Non-pigmented ciliary epithelial cell (primary cell): ENCODE results near the gene ABCC1.

Source experiments
- DNase-seq: peaks from one replicate; pipeline ENCODE4 v3.0.0-alpha.2; 2010; ENCODE audit warnings: low read depth

Gene ABCC1

GRCh38 chr16:16112450-16113053, 163.1 kb downstream of the ABCC1 start:
- no peak for DNase-seq

- DNase-seq: no peak
These were observed 163.7 kb downstream of the ABCC1 start for GRCh38 chr16:16113076-16113475.

DNA sequence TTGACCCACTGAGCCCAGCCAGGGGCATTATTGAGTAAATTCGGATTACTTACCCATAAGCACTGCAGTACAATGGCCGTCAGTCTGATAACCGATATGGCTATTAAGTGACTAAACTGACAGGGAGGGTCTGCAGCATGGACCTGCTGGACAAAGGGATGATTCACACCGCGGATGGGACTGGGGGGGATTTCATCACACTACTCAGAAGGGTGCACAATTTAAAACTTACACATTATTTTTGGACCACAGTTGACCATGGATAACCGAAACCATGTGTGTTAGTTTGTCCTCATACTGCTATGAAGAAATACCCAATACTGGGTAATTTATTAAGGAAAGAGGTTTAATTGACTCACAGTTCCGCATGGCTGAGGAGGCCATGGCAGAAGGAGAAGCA, 167.4 kb downstream of the ABCC1 start:
- no peak for DNase-seq

DNA sequence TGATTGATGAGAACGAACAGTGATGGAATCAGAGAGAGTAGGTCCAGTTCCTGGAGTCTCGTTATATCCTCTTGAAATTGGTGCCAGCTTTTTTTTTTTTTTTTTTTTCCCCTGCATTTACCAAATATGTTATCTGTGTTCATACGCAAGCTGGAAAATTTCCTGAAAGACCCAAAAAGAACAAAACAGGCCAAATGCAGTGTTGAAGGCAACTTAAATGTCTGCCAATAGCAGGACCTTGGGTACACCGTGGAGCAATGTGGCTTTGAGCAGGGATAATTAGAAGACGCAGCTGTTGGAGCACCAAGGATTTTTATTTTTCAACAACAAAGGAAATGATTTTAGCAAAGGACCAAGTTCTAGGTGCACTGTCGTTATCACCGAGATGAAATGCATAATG, 168.9 kb downstream of the ABCC1 start:
- DNase-seq: no peak

GRCh38 chr16:16120044-16120381, 170.6 kb downstream of the ABCC1 start:
- no peak for DNase-seq

DNA sequence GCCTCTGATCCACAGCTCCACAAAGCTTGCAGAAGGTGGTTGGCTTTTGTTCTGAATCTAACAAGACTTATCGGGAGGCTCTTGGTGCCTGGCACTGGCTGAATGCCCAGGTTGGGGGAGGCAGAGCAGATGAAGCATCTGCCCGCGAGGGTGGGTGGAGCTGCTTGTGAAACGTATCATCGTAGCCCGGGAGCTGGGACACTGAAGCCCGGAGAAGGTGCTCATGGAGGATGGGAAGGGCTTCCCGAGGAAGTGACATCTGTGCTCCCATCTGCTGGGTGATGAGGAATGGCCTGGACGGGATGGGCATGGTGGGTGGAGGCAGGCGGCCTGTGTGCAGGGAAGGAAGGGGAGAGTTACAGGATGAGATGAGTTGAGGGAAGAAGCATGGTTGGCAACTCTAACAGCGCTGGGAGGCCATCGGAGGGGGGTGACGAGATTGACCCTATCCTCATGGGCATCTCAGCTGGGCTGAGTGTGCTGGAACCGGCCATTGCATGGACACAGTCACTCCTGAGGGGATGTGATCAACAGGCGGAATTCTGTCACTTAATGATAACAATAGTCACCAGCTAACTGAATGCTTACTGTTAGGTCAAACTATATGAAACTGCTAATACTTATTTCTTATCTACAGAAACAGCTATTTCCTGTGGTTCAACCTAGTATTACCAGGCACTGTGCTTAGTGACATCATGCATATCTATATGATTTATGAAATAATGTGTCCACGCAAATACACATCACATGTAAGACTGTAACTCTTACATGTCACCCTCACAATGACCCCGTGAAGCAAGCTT, 171.2 kb downstream of the ABCC1 start:
- DNase-seq: no peak

GRCh38 chr16:16121185-16121727, 171.8 kb downstream of the ABCC1 start:
- DNase-seq: no peak

DNA sequence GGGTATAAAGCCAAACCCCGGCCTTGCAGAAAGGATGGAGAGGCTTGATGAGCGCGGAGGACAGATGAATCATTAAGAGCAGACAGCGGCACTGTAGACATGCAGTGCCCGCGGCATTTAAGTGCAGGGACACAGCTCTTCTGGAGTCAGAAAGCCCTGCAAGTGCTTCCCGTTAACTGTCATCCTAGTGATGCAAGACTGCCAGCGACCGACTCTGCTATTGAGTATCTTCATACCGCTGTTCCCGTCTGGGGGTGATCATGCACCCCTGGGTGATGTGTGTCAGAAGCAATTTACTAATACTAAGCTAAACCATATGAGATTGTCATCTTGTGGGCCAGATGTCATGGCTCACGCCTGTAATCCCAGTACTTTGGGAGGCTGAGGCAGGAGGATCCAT, 172.8 kb downstream of the ABCC1 start:
- no peak for DNase-seq

DNA sequence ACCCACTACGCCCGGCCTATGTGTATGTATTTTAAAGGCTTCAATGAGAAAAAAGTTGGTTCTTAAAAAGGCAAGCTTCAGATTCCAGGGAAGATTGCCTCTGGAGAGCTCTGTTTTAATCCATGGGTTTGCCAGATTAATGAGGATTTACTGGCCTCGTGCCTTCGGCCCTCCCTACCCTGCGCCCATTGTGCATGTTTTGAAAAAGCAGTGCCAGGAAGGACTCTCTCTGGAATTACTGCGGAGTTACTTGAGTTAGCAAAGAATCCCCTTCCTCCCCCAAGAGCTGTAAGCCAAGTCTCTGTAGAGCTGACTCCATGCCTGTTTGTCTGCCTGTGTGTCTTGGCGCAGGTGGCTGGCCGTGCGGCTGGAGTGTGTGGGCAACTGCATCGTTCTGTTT, 175.0 kb downstream of the ABCC1 start:
- DNase-seq: no peak

GRCh38 chr16:16124974-16125373, 175.6 kb downstream of the ABCC1 start:
- DNase-seq: no peak

DNA sequence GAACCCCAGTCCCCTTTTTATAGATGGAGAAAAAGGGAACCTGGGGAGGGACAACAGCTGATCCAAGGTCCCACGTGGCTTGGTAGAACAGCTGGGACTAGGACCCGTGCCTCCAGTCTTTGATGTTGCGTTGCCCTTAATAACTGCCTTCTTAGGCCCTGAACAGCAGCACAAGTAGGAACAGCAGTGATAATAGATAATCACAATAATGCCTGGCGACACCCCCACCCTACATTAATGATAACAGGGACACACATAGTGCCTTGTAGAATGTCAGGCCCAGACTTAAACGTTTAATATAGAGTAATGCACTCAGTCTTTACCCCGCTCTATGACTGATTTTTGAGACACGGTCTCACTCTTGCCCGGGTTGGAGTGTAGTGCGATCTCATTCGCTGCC, 177.5 kb downstream of the ABCC1 start:
- DNase-seq: no peak

DNA sequence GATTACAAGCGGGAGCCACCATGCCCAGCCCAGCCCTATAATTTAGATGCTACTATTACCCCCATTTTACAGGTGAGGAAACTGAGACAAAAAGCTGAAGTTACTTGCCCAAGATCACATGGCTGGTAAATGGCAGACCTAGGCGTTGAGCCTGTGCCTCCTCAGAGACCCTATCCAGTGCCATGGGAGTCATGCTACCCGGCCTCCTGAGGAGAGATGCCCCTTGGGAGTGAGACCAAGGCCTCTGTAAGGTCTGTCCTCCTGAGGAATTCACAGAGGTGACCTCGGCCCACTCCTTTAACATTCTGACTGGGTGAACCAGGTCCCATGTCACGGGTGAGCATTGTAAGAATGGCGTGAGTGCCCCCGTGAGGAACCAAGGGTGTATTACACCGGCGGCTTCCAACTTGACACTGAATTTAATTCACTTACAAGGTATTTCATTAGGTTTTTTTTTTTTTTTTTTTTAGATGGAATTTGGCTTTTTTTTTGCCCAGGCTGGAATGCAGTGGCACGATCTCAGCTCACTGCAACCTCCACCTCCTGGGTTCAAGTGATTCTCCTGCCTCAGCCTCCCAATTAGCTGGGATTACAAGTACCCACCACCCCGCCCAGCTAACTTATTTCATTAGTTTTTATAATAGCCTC, 178.2 kb downstream of the ABCC1 start:
- DNase-seq: peak; percentile 31

GRCh38 chr16:16131204-16131603, 181.8 kb downstream of the ABCC1 start:
- no peak for DNase-seq

GRCh38 chr16:16131659-16132058, 182.2 kb downstream of the ABCC1 start:
- no peak for DNase-seq

GRCh38 chr16:16133943-16134604, 184.7 kb downstream of the ABCC1 start:
- DNase-seq: no peak

GRCh38 chr16:16136588-16136987, 187.2 kb downstream of the ABCC1 start:
- no peak for DNase-seq

- no peak for DNase-seq
These were observed 187.7 kb downstream of the ABCC1 start for GRCh38 chr16:16137110-16137509.

DNA sequence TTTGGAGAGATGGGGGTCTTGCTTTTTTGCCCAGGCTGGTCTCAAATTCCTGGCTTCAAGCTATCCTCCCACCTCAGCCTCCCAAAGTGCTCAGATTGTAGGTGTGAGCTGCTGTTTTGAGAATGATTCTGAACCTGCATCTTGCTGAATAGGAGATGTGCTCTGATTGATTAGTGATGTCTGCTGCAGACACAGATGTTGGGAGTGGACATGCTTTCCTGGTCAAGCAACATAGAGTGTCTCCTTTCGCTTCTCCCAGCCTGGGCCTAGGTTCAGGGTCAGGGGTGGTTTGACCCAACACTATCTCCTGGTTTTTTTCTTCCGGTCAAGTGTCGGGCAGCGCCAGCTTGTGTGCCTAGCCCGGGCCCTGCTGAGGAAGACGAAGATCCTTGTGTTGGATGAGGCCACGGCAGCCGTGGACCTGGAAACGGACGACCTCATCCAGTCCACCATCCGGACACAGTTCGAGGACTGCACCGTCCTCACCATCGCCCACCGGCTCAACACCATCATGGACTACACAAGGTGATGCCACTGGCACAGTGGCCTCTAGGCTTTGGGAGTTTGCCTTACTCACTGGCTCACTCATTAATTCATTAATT, 188.7 kb downstream of the ABCC1 start:
- DNase-seq: no peak

DNA sequence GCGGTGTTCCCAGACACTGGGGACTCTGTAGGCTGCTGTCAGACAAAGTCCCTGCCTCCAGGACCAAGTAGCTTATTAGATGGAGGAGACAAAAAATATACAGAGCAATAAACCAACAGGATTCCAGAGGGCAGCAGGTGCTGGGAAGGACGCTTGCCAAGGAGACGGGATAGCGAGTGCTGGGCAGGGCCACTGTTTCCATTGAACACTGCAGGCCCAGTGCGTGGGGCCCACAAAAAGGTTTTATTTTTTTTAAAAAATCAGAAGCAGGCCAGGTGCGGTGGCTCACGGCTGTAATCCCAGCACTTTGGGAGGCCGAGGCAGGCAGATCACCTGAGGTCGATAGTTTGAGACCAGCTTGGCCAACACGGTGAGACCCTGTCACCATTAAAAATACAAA, 189.6 kb downstream of the ABCC1 start:
- no peak for DNase-seq

- DNase-seq: no peak
These were observed 190.4 kb downstream of the ABCC1 start for GRCh38 chr16:16139806-16140205.

DNA sequence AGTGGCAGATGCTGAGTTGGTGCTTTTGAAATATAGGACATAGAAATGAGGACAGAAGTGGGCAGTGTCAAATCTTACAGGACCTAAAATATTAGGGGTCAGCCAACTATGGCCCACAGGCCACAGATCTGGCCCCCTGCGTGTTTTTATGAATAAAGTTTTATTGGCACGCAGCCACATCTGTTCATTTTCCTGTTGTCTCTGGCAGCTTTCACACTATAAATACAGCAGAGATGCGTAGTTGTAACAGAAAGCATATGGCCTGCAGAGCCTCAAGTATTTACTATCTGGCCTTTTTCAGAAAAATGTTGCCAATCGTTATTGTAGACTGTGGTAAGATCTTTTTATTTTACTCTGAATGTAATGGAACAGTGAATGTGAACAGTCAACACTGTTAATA, 191.1 kb downstream of the ABCC1 start:
- DNase-seq: no peak

- no peak for DNase-seq
These were observed 191.7 kb downstream of the ABCC1 start for GRCh38 chr16:16141141-16141540.
